K562 (cell line): ENCODE results near the gene VPS35L. TPM values are rescaled to one million over a fixed set of nuclear protein-coding genes. Genes with fewer than 3 reads are reported as not detected.

Experiments used
- ARID1B ChIP-seq: fragments of 450-650 bp; IDR thresholded peaks from 2 replicates; pipeline ENCODE4 v1.6.1; 2016; ENCODE audit warnings: antibody characterized with exemption, mild to moderate bottlenecking, inconsistent platforms
- CBFA2T2 ChIP-seq: fragments of 450-650 bp; conservative IDR thresholded peaks from 2 replicates; pipeline ENCODE4 v1.6.1; 2017; ENCODE audit warnings: mild to moderate bottlenecking
- CLOCK ChIP-seq: fragments of 250-450 bp; sonication (Bioruptor Pico); IDR thresholded peaks from 2 replicates; pipeline ENCODE4 v1.4.0; 2020; ENCODE audit warnings: mild to moderate bottlenecking, moderate library complexity, borderline replicate concordance
- CXXC5 ChIP-seq: fragments of 250-450 bp; sonication (Bioruptor Pico); IDR thresholded peaks from 2 replicates; pipeline ENCODE4 v1.8.0; 2022; ENCODE audit warnings: inconsistent platforms, mild to moderate bottlenecking, moderate library complexity
- FIP1L1 ChIP-seq: fragments of 200-400 bp; formaldehyde crosslinking; IDR thresholded peaks from 2 replicates; pipeline ENCODE4 v1.6.1; 2018; ENCODE audit warnings: mild to moderate bottlenecking, low read depth, low read length; ENCODE audit not compliant: poor library complexity, severe bottlenecking
- FOXM1 ChIP-seq, 2 experiments: fragments of 450-650 bp in 1 of 2; sonication (generic) in 1 of 2; formaldehyde crosslinking in 1 of 2; IDR thresholded peaks; 2 replicates each; pipeline versions ENCODE4 v1.6.1 to v1.9.0; 2017 to 2022; ENCODE audit warnings: low read depth in 2 of 2, mild to moderate bottlenecking in 2 of 2, missing genetic modification reagents in 1 of 2, moderate library complexity in 1 of 2
- FOXP1 ChIP-seq: sonication (generic); formaldehyde crosslinking; IDR thresholded peaks from 2 replicates; pipeline ENCODE4 v1.8.0; 2022; ENCODE audit warnings: mild to moderate bottlenecking, missing genetic modification reagents
- JUN ChIP-seq, 2 experiments: sonication (generic) in 1 of 2; formaldehyde crosslinking in 1 of 2; IDR thresholded peaks; 2 replicates each; pipeline versions ENCODE4 v1.6.1 to v1.8.0; 2012 to 2022; ENCODE audit warnings: borderline replicate concordance in 2 of 2, mild to moderate bottlenecking in 2 of 2, improper control_type of control experiment in 1 of 2, low read depth in 1 of 2, low read length in 1 of 2, missing genetic modification reagents in 1 of 2
- MCM5 ChIP-seq: fragments of 450-650 bp; IDR thresholded peaks from 2 replicates; pipeline ENCODE4 v1.6.1; 2016; ENCODE audit warnings: low read depth
- MLLT1 ChIP-seq, 2 experiments: fragments of 450-650 bp; IDR thresholded peaks; 2 replicates each; pipeline ENCODE4 v1.6.1; 2016
- MTA2 ChIP-seq: fragments of 450-650 bp; IDR thresholded peaks from 2 replicates; pipeline ENCODE4 v1.6.1; 2016; ENCODE audit warnings: low read depth
- NR4A1 ChIP-seq, 2 experiments: fragments of 250-450 bp in 1 of 2; fragments of 450-650 bp in 1 of 2; sonication (Bioruptor Pico) in 1 of 2; IDR thresholded peaks; 2 replicates each; pipeline versions ENCODE4 v1.4.0 to v1.6.1; 2016 to 2020; ENCODE audit warnings: mild to moderate bottlenecking in 2 of 2, missing compliant biosample characterization in 1 of 2, missing genetic modification characterization in 1 of 2, moderate library complexity in 1 of 2
- PRPF4 ChIP-seq: fragments of 200-400 bp; formaldehyde crosslinking; IDR thresholded peaks from one replicate; pipeline ENCODE4 v1.6.1; 2017; ENCODE audit warnings: low read length, low read depth, mild to moderate bottlenecking; ENCODE audit not compliant: insufficient read depth, poor library complexity, severe bottlenecking
- ZEB2 ChIP-seq: fragments of 450-650 bp; IDR thresholded peaks from 2 replicates; pipeline ENCODE4 v1.6.1; 2016
- ZNF449 ChIP-seq: fragments of 250-450 bp; sonication (Bioruptor Pico); IDR thresholded peaks from 2 replicates; pipeline ENCODE4 v1.8.0; 2022; ENCODE audit warnings: moderate library complexity, mild to moderate bottlenecking, inconsistent platforms
- polyA plus RNA-seq, 8 experiments: library from polyadenylated mRNA; depleted of rRNA in 4 of 8; stranded (reverse) in 5 of 8; unstranded in 3 of 8; fragments of >200 nt; fragmentation: Nextera tagmentation in 2 of 8; fragmentation: Illumina TruSeq in 1 of 8; extraction: Ambion mirVana in 2 of 8; extraction: Trizol in 1 of 8; gene quantifications; 2 replicates each; pipeline versions ENCODE4 v1.2.1 to v1.2.3, GENCODE V29; 2011 to 2014; ENCODE audit warnings: inconsistent platforms in 1 of 8, missing spikeins in 1 of 8
- total RNA-seq, 7 experiments: library from RNA; depleted of rRNA in 6 of 7; stranded (reverse); fragments of >200 nt in 6 of 7; fragmentation: Illumina TruSeq in 2 of 7; extraction: Trizol in 2 of 7; gene quantifications; 2 replicates each; pipeline versions ENCODE4 v1.2.1 to v1.2.3, GENCODE V29; 2011 to 2021; ENCODE audit warnings: low replicate concordance in 1 of 7
- TF ChIP-seq, protein P1 (sequence below): sonication (generic); formaldehyde crosslinking; IDR thresholded peaks from 2 replicates; pipeline ENCODE4 v1.8.1; 2022; ENCODE audit warnings: missing genetic modification reagents
- TF ChIP-seq, protein P2 (sequence below): fragments of 450-650 bp; formaldehyde crosslinking; IDR thresholded peaks from 2 replicates; pipeline ENCODE4 v1.4.0; 2022; ENCODE audit warnings: mild to moderate bottlenecking, moderate library complexity
- TF ChIP-seq, protein P3 (sequence below): sonication (generic); formaldehyde crosslinking; IDR thresholded peaks from 2 replicates; pipeline ENCODE4 v1.8.1; 2022; ENCODE audit warnings: missing genetic modification reagents

Gene VPS35L
- total and polyA plus RNA-seq, 9 of the 15 experiments (the other 6 are each of a cell fraction or from before 2014, with no cell fraction given), result 10.2 to 30.4 (median 20.1) TPM

GRCh38 chr16:19520861-19521331 is 34.6 kb upstream of the VPS35L start (continued):
- TF ChIP-seq, protein P1, sequence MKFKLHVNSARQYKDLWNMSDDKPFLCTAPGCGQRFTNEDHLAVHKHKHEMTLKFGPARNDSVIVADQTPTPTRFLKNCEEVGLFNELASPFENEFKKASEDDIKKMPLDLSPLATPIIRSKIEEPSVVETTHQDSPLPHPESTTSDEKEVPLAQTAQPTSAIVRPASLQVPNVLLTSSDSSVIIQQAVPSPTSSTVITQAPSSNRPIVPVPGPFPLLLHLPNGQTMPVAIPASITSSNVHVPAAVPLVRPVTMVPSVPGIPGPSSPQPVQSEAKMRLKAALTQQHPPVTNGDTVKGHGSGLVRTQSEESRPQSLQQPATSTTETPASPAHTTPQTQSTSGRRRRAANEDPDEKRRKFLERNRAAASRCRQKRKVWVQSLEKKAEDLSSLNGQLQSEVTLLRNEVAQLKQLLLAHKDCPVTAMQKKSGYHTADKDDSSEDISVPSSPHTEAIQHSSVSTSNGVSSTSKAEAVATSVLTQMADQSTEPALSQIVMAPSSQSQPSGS (CRISPR knock-in tag), result no peak
- TF ChIP-seq, protein P2, sequence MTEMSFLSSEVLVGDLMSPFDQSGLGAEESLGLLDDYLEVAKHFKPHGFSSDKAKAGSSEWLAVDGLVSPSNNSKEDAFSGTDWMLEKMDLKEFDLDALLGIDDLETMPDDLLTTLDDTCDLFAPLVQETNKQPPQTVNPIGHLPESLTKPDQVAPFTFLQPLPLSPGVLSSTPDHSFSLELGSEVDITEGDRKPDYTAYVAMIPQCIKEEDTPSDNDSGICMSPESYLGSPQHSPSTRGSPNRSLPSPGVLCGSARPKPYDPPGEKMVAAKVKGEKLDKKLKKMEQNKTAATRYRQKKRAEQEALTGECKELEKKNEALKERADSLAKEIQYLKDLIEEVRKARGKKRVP, result no peak
- TF ChIP-seq JUN (IDR thresholded peaks at IDR 0.05; ENCODE audit: borderline replicate concordance, low read depth, low read length) (peak; percentile 77), JUN (CRISPR knock-in tag; IDR thresholded peaks at IDR 0.05; ENCODE audit: borderline replicate concordance) (no peak), CBFA2T2 (peak; percentile 97), MLLT1 (IDR thresholded peaks at IDR 0.05) (peak in 1 of 2 experiments; percentile 41; a peak in 2 of 4 replicates), ZNF449 (CRISPR knock-in tag) (no peak), CLOCK (CRISPR knock-in tag) (no peak), MTA2 (peak; percentile 92), FOXM1 (IDR thresholded peaks at IDR 0.05; ENCODE audit: low read depth) (peak; percentile 82), FOXM1 (CRISPR knock-in tag; IDR thresholded peaks at IDR 0.05; ENCODE audit: low read depth) (no peak), FIP1L1 (no peak), FOXP1 (CRISPR knock-in tag) (no peak), ARID1B (peak; percentile 98), ZEB2 (peak; percentile 76; the same call in 1 of the 2 replicates), MCM5 (no peak), PRPF4 (no peak), CXXC5 (CRISPR knock-in tag) (peak; percentile 86), NR4A1 (CRISPR knock-in tag; IDR thresholded peaks at IDR 0.05) (no peak), NR4A1 (tag; IDR thresholded peaks at IDR 0.05) (peak; percentile 26; the same call in 1 of the 2 replicates)
- TF ChIP-seq, protein P3, sequence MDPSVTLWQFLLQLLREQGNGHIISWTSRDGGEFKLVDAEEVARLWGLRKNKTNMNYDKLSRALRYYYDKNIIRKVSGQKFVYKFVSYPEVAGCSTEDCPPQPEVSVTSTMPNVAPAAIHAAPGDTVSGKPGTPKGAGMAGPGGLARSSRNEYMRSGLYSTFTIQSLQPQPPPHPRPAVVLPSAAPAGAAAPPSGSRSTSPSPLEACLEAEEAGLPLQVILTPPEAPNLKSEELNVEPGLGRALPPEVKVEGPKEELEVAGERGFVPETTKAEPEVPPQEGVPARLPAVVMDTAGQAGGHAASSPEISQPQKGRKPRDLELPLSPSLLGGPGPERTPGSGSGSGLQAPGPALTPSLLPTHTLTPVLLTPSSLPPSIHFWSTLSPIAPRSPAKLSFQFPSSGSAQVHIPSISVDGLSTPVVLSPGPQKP (CRISPR knock-in tag), result no peak
